Measurements from ENCODE around the gene ECSCR.

DNA sequence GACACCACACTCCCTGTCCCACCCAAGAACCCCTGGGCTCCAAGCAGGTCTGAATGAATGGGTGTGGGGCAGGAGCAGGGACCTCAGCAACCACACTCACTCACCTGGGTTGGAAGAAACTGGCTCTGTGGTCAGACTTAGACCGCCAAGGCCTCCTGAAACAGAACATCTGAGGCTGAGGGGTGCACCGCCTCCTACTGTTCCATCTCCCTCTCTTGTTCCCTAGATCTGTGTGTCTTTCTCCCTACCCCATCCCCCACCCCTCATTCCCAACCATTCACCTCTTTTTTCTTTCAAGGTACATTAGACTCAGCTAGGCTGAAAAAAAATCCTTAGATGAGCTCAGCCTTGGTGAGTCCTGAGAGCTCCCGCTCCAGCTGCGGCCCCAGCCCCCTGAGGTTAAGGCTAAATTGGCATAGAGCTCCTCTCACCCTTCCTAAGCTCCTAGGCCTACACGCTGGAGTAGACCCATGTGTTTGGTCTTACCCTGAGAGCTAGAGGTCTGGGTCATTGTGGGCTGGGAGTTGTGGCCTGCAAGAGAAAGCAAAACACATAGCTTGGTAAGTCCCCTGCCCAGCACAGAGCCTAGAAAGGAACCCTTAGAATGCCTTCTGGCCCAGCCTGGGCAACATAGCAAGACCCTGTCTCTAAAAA lies 4.8 kb downstream of the ECSCR start:
- TF ChIP-seq, protein P1, sequence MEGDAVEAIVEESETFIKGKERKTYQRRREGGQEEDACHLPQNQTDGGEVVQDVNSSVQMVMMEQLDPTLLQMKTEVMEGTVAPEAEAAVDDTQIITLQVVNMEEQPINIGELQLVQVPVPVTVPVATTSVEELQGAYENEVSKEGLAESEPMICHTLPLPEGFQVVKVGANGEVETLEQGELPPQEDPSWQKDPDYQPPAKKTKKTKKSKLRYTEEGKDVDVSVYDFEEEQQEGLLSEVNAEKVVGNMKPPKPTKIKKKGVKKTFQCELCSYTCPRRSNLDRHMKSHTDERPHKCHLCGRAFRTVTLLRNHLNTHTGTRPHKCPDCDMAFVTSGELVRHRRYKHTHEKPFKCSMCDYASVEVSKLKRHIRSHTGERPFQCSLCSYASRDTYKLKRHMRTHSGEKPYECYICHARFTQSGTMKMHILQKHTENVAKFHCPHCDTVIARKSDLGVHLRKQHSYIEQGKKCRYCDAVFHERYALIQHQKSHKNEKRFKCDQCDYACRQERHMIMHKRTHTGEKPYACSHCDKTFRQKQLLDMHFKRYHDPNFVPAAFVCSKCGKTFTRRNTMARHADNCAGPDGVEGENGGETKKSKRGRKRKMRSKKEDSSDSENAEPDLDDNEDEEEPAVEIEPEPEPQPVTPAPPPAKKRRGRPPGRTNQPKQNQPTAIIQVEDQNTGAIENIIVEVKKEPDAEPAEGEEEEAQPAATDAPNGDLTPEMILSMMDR (IDR thresholded peaks at IDR 0.05): no peak
- TF ChIP-seq POLR2AphosphoS5 (IDR thresholded peaks at IDR 0.05; ENCODE audit: insufficient read depth in 1 of 2, low read depth in 1 of 2): no peak
- TF ChIP-seq POLR2A (IDR thresholded peaks at IDR 0.05): no peak

Data from vagina (tissue), 2 donors.